HEK293 (cell line): ENCODE measurements around the gene CMTM8.

Experiments used
- BCL11A ChIP-seq: fragments of 450-650 bp; formaldehyde crosslinking; IDR thresholded peaks from 2 replicates; pipeline ENCODE4 v1.5.1; 2016; ENCODE audit warnings: low read depth, missing biosample characterization, missing genetic modification characterization
- PRDM2 ChIP-seq: fragments of 450-650 bp; formaldehyde crosslinking; IDR thresholded peaks from 2 replicates; pipeline ENCODE4 v1.5.1; 2016; ENCODE audit warnings: missing biosample characterization, missing genetic modification characterization, borderline replicate concordance
- REST ChIP-seq: fragments of 450-650 bp; formaldehyde crosslinking; IDR thresholded peaks from 2 replicates; pipeline ENCODE4 v1.5.1; 2016; ENCODE audit warnings: missing biosample characterization, missing genetic modification characterization
- TSHZ1 ChIP-seq: fragments of 450-650 bp; formaldehyde crosslinking; IDR thresholded peaks from 2 replicates; pipeline ENCODE4 v1.5.1; 2016; ENCODE audit warnings: missing biosample characterization, missing genetic modification characterization, borderline replicate concordance
- ZBTB10 ChIP-seq: fragments of 450-650 bp; formaldehyde crosslinking; IDR thresholded peaks from 2 replicates; pipeline ENCODE4 v1.5.1; 2016; ENCODE audit warnings: missing biosample characterization, missing genetic modification characterization
- ZNF202 ChIP-seq: fragments of 450-650 bp; formaldehyde crosslinking; IDR thresholded peaks from 2 replicates; pipeline ENCODE4 v1.5.1; 2016; ENCODE audit warnings: missing biosample characterization, missing genetic modification characterization, borderline replicate concordance
- ZNF221 ChIP-seq: fragments of 450-650 bp; formaldehyde crosslinking; IDR thresholded peaks from 2 replicates; pipeline ENCODE4 v1.5.1; 2017; ENCODE audit warnings: missing biosample characterization, missing genetic modification characterization, borderline replicate concordance
- ZNF423 ChIP-seq: fragments of 450-650 bp; formaldehyde crosslinking; IDR thresholded peaks from 2 replicates; pipeline ENCODE4 v1.5.1; 2016; ENCODE audit warnings: missing biosample characterization, missing genetic modification characterization
- ZNF488 ChIP-seq: fragments of 450-650 bp; formaldehyde crosslinking; IDR thresholded peaks from 2 replicates; pipeline ENCODE4 v1.5.1; 2016; ENCODE audit warnings: missing biosample characterization, missing genetic modification characterization
- ZNF707 ChIP-seq: fragments of 450-650 bp; formaldehyde crosslinking; IDR thresholded peaks from 2 replicates; pipeline ENCODE4 v1.5.1; 2016; ENCODE audit warnings: missing biosample characterization, missing genetic modification characterization
- ZNF791 ChIP-seq: fragments of 450-650 bp; formaldehyde crosslinking; IDR thresholded peaks from 2 replicates; pipeline ENCODE4 v1.5.1; 2016; ENCODE audit warnings: missing biosample characterization, missing genetic modification characterization
- ZXDB ChIP-seq: fragments of 450-650 bp; formaldehyde crosslinking; IDR thresholded peaks from 2 replicates; pipeline ENCODE4 v1.5.1; 2016; ENCODE audit warnings: missing biosample characterization, missing genetic modification characterization

The CMTM8 gene

GRCh38 chr3:32372213-32372490, 133.7 kb downstream of the CMTM8 start (continued):
- TF ChIP-seq ZBTB10 (tag by site-specific recombination) (no peak), ZNF221 (tag by site-specific recombination) (no peak), PRDM2 (tag by site-specific recombination) (no peak), ZNF202 (tag by site-specific recombination) (no peak), BCL11A (tag by site-specific recombination) (no peak), ZNF423 (no peak), ZNF791 (tag by site-specific recombination) (no peak), ZNF488 (tag by site-specific recombination) (no peak), ZXDB (tag by site-specific recombination) (no peak), REST (tag by site-specific recombination) (no peak), TSHZ1 (tag by site-specific recombination) (no peak), ZNF707 (no peak)
